Fibroblast of villous mesenchyme (primary cell): ENCODE measurements around the gene MFSD6. TPM values are rescaled to one million over a fixed set of nuclear protein-coding genes. Genes with fewer than 3 reads are reported as not detected.

Source experiments
- DNase-seq: peaks from one replicate; pipeline ENCODE4 v3.0.0-alpha.2; 2010; ENCODE audit warnings: low read depth
- H3K4me3 ChIP-seq: 2 replicates; pipeline ENCODE4 v1.5.1; 2011; ENCODE audit warnings: low read depth, mild to moderate bottlenecking, low read length
- total RNA-seq: library from RNA; depleted of rRNA; stranded (reverse); fragments of >200 nt; gene quantifications from 2 replicates; pipeline ENCODE4 v1.2.3, GENCODE V29; 2012
- TF ChIP-seq, protein P1 (sequence below): IDR thresholded peaks from 2 replicates; pipeline ENCODE4 v1.5.1; 2012; ENCODE audit warnings: low read depth, mild to moderate bottlenecking, low read length; ENCODE audit not compliant: insufficient read depth

The MFSD6 gene
- total RNA-seq, 1 donor: 14.7 TPM

DNA sequence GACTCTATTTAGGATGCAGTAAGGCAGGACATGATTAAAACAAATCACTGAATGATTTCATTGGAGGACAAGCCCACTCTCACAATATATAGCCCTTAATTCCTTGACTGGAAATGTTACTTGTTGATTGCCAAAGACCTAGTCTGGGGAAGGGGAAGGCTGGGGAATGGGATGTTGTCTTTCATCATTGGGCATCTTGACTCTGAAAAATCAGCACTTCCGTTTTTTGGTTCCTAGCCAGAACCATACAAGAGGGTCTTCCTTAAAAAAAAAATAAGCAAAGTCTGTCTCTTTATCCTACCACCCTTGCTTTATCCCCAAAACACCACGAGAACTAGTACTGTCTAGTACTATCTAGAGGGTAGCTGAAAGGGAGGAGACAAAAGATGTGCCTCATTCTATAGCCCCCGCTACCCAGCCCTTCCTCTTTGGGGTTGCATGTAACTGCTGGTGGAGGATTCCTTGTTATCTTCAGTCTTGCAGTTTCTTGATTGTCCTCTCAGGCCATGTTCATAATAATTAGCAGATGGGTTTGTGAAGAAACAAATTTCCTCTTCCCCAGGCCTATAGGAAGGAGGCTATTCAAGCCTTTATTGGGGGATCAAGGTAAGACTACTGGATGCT is 70.5 kb downstream of the MFSD6 start:
- H3K4me3 ChIP-seq: no peak overlapping the region
- TF ChIP-seq, protein P1, sequence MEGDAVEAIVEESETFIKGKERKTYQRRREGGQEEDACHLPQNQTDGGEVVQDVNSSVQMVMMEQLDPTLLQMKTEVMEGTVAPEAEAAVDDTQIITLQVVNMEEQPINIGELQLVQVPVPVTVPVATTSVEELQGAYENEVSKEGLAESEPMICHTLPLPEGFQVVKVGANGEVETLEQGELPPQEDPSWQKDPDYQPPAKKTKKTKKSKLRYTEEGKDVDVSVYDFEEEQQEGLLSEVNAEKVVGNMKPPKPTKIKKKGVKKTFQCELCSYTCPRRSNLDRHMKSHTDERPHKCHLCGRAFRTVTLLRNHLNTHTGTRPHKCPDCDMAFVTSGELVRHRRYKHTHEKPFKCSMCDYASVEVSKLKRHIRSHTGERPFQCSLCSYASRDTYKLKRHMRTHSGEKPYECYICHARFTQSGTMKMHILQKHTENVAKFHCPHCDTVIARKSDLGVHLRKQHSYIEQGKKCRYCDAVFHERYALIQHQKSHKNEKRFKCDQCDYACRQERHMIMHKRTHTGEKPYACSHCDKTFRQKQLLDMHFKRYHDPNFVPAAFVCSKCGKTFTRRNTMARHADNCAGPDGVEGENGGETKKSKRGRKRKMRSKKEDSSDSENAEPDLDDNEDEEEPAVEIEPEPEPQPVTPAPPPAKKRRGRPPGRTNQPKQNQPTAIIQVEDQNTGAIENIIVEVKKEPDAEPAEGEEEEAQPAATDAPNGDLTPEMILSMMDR: no peak
- DNase-seq: no peak

DNA sequence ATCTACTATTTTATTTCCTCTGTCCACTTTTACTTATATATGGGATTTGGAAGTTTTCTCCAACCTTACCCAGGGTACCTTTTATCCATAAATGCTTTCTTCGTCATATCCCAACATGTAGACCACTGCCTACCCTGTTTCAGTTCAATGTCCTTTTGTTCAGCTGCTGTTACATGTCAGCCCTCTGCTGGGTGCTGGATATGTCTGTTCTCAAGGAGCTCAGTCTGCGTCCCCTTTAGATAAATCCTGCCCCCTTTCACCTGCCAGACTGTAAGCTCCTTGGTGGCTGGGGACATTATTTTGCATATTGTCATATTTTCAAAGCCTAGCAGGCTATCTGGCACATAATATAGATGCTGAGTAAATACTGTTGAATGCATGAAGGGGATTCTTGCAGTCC is 73.2 kb downstream of the MFSD6 start:
- H3K4me3 ChIP-seq: no peak overlapping the region
- TF ChIP-seq, protein P1: no peak
- no peak for DNase-seq

DNA sequence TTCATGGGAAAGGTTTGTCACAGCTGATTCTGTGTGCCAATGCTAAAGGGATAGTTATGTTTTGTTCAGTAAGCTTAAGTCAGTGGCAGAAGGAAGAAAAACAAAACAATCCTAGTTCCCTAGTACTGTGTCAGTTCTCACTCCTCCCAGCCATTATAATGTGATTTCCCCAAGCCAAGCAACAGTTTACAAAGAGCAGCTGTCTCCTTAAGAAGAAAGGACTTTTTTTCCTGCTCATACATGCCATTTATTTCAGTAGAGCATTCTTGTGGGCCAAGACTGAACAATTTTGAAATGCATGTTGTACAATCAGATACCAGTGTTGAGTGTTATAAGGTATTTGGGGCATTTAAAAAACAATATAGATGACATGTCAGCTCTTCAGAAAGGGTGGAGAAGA is 74.3 kb downstream of the MFSD6 start:
- peak; percentile 11 for DNase-seq
- TF ChIP-seq, protein P1: no peak
- H3K4me3 ChIP-seq: no peak overlapping the region

DNA sequence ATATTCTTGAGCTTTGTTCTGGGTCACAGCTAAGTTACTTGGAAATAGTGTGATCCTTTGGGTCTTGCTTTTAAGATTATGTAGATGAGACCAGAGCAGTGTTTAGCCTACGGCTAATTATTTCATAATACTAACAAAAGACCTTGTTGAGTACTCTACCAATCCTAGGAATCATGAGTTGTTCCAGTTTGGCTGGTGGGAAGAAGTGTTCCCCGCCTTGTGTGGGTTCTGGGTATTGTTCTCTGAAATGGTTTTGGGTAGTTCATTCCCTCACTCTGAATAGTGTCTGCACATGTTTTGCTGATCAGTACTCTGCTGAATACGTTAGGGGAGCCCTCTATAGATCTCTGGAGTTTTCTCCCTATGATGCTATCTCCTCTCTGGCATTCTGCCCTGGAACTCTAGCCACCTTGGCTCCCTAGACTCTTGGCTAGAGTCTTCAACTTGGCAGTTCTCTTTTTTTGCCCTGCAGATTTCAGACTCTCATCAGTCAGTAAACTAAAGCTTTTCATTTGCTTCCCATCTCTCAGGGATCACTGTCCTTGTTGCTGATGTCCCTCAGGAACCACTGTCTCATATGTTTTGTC is 78.0 kb downstream of the MFSD6 start:
- DNase-seq: no peak
- TF ChIP-seq, protein P1: no peak
- no peak overlapping the region for H3K4me3 ChIP-seq

GRCh38 chr2:190488516-190489233 is 80.5 kb downstream of the MFSD6 start:
- no peak for DNase-seq
- TF ChIP-seq, protein P1: no peak
- H3K4me3 ChIP-seq: no peak overlapping the region

- no peak for DNase-seq
- TF ChIP-seq, protein P1: no peak
- H3K4me3 ChIP-seq: no peak overlapping the region
Measured at GRCh38 chr2:190489475-190489874, 81.3 kb downstream of the MFSD6 start.
